NCI-H2029 treated with DMSO at 0.1 percent for 48 hours (cell line): ENCODE measurements around the gene CAMK1.
A peak's percentile ranks its signal among the peaks of the same experiment; 100 is the strongest.

Source experiments
- DNase-seq: peaks from one replicate; lab custom pipeline; 2025; lab: John Stamatoyannopoulos, UW

CAMK1 gene

GRCh38 chr3:9792405-9793160, 22.8 kb upstream of the CAMK1 start, which contains the start of the genes ARPC4 and TADA3:
Gene ARPC4 (plus strand): TSS chr3:9793082. CDS start chr3:9793122, 40 bp downstream.
Gene TADA3 (minus strand): TSS chr3:9792473. CDS start chr3:9791466, 1,007 bp downstream.
- peak; percentile 99 for DNase-seq

GRCh38 chr3:9791790-9792404, 22.1 kb upstream of the CAMK1 start:
- DNase-seq: no peak

- no peak for DNase-seq
Observed at GRCh38 chr3:9791127-9791526, 21.4 kb upstream of the CAMK1 start.

GRCh38 chr3:9787714-9788113, 18.0 kb upstream of the CAMK1 start:
- no peak for DNase-seq

- DNase-seq: no peak
Observed at GRCh38 chr3:9786825-9787669, 17.3 kb upstream of the CAMK1 start.

GRCh38 chr3:9786209-9786739, 16.5 kb upstream of the CAMK1 start:
- no peak for DNase-seq

GRCh38 chr3:9785602-9786001, 15.9 kb upstream of the CAMK1 start:
- no peak for DNase-seq

GRCh38 chr3:9784965-9785364, 15.2 kb upstream of the CAMK1 start:
- DNase-seq: no peak

- DNase-seq: no peak
Observed at GRCh38 chr3:9783954-9784353, 14.2 kb upstream of the CAMK1 start.

GRCh38 chr3:9782770-9783169, 13.0 kb upstream of the CAMK1 start:
- no peak for DNase-seq

GRCh38 chr3:9781978-9782603, 12.3 kb upstream of the CAMK1 start:
- peak; percentile 88 for DNase-seq

GRCh38 chr3:9781551-9781950, 11.8 kb upstream of the CAMK1 start:
- DNase-seq: no peak

- DNase-seq: no peak
Observed at GRCh38 chr3:9780910-9781309, 11.2 kb upstream of the CAMK1 start.

GRCh38 chr3:9780458-9780812, 10.7 kb upstream of the CAMK1 start:
- DNase-seq: no peak

- no peak for DNase-seq
Observed at GRCh38 chr3:9779721-9780457, 10.1 kb upstream of the CAMK1 start.

GRCh38 chr3:9779075-9779593, 9.4 kb upstream of the CAMK1 start:
- no peak for DNase-seq

- DNase-seq: no peak
Observed at GRCh38 chr3:9778143-9779074, 8.7 kb upstream of the CAMK1 start.

- no peak for DNase-seq
Observed at GRCh38 chr3:9777694-9778021, 7.9 kb upstream of the CAMK1 start.

- no peak for DNase-seq
Observed at GRCh38 chr3:9776896-9777693, 7.3 kb upstream of the CAMK1 start.
